ENCODE results near the gene UBE2U.
"Not testable (repeated sequence)": the region's sequence is repeated elsewhere in the genome, so short reads cannot be mapped to it uniquely, and the experiment has no call there.

The UBE2U gene

DNA sequence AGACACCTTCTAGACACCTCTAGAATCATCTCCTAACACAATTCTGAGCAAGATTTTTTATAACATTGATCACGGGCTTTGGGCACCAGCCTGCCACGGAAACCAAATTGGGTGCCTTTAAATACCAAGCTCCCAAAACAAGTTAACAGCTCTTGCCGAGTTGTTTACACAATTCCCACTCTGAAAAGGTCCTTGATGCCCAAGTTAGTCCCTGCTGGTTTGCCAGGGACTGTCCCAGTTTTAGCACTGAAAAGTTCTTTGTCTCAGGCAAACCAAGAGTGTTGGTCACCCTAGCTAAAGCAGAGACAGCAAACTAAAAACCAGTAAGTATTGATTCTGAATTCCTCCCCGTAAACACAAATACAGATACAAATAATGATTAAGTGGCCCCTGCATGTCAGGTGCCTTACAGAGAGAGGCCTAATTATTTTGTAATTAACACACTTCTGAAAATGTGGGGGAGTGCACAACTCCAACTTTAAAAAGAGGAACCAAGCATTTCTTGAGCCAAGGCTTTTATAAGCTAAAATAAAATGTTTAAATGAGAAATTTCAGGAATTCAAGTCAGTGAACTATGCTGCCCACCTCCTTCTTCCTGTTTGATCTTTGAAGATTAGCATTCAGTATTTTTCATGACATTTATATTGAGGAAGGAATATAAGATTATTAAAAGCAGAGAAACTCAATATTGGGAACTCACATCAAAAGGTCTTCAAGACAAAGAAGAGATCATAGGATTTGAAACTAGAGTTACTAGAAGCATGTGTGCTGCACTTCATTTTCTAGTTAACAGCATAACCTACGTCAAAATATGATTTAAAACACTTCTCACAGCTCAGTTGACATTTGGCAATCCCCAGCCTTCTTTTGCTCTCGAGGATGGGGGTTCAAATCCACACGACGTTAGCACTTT is 9.0 kb upstream of the UBE2U start:
- no peak for DNase-seq

DNA sequence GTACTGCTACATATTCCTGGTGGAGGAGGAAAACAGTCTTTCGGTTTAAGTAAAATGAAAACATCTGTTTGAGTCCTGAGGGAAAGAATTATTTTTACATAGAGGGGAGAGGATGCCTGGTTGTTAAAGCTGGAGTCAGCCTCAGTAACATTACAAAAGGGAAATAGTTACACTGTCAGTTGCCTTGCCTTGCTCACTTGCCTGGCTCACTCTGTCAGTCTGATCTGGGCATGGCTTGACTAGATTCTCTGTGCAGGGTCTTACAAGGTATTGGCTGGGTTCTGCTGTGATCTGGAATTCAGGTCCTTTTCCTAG is 8.4 kb upstream of the UBE2U start:
- no peak for DNase-seq

DNA sequence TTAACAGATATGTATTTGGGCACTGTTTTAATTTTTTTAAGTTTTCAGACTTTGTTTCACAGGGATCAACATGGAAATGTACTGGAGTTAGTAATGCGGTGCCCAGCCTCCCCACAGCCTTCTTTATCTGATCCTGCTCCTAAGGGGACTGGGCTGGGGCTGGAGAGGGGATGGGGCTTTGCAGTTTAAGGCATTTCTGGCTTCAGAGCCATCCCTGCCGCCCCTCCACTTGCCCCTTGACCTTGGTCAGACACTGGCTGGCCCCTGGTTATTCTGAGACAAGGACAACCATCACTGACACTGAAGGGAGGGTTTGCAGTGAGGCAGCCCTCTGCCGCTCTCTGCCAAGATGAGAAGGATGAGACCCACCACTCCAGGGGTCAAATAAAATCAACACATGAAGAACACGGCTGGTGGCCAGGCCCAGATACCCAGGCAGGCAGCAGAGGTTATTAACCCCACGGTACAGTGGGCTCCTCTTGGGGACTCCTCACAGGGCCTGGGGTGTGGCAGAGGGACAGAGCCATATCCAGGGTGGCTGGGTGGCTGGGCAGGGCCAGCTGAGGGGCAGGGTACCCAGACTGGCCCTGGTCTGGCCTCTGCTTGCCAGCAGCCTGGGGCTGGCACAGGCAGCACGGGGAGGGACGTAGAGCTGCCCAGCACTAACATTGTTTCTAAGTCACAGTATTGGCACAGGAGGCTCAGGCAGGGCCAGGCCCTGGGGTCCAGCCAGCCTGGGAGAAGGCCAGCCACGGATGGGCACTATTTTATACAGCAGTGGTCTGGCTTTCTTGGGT is 7.2 kb upstream of the UBE2U start:
- DNase-seq, result no peak

DNA sequence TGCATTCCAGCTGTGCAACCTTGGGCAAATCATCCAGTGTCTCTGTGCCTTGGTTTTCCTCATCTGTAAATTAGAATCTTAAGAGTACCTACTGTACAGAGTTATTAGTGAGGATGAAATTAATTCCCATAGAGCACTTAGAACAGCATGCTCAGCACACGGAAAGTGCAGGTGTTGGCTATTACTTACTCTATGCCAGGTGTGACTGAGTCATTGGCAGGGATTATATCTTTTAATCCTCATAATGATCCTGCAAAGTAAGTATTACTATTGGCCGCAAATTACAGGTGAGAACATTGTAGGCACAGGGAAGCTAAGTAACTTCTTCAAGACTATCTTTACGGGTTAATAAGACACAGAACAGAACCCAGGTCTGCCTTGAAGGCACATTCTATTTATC is 6.3 kb upstream of the UBE2U start:
- DNase-seq, result no peak

DNA sequence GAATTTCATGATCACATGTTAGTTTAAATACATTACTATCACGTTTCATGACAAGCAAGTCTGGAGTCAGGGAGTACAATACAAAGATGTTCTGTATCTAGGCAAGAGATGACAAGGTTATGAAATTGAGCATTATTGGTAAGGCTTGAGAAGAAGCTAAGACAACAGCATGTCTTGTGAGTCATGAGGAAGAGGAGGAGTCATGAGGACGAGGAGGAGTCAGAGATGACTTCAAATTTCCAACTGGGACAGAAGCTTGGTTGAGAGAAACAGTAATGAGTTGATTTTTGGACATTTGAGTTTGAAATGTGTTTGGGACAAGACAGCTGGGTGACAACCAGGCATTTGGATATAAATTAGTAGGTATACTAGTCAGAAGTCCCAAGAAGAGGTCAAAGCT is 4.3 kb upstream of the UBE2U start:
- no peak for DNase-seq

DNA sequence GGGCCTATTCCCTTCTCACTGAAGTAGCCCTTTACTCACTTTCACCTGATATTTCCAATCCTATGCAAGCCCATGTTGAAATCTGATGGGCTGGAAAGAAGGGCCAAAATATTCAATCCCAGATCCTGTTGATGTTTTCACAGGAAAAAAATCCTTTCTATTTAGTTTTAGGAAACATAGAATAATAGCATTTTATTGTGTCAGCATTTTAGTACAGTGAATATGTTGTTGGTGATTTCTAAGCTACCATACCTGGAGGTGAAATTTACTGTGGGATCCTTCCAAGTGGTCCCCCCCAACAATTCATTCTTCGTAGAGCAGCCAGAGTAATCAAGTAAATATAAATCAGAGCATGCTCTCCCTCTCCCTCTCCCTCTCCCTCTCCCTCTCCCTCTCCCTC is 3.4 kb upstream of the UBE2U start:
- no peak for DNase-seq

DNA sequence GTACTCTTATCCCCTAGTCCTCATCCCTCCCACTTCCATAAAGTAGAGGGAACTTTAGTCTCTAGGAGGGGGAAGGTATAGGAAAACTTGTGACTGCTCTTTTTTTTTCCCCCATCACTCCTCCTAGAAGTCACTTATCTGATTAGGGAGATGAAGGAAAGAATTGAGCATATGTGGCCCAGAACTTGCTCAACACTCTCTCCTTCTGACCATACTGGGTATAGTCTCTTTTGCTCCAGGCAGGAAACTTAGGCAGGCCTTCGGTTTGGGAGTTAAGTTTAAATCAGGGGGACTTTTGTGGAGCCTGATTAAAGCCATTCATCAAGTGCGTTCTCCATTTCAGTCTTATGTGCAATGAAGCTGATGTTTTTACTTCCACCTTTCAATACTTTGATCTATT is 5.8 kb downstream of the UBE2U start:
- no peak for DNase-seq

DNA sequence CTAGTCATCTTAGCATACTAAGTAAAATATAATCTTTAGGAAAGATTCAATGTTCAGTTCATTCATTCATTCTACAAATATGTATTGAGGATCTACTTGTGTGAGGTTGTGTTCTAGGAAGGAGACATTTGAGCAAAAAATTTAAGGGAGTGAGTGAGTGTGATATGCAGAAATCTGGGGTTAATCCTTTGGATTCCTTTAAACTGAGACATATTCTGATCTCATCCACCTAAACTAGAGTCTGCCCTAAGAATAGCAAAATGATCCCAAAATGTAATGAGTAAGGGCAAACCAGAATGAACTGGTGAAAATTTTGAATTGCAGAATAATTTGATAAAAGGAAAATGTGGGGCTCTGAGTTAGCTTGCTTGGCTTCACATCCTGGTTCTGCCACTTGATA is 8.6 kb downstream of the UBE2U start:
- no peak for DNase-seq

DNA sequence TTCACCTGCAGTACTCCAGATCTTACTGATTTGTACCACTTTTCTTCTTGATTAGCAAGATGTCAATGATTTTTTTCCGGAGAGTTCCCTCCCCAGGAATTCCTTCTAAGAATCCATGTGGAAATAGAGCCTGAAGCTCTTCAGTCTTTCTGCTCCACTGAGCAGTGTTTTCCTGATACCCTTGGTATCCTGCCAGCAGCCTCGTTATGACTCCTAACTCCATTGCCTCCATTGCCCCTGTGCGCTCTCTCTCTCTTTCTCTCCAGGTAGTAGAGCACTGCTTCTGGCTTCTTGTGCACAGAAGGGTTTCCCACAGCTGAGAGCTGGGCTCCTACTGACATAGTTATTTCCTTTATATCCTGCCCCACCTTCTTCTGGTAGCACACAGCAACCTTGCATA is 12.2 kb downstream of the UBE2U start:
- no peak for DNase-seq

DNA sequence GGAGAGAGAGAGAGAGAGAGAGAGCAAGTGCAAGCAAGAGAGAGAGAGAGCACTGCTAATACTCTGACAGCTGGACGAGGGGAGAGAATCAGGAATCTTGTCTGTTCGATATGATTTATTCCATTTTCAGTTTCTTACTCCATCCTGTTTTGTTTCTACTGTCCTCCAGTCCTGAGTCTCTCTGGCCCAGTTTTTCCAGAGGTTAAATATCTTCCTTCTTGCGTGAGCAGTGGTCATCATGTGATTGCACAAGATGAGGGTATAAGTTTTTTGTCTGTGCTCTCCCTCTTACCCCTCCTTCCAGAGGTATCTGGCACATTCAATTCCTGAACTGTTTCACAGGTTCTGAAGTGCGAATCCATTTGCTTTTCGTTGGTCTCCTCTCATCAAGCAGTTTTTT is 16.8 kb downstream of the UBE2U start:
- DNase-seq, result no peak

DNA sequence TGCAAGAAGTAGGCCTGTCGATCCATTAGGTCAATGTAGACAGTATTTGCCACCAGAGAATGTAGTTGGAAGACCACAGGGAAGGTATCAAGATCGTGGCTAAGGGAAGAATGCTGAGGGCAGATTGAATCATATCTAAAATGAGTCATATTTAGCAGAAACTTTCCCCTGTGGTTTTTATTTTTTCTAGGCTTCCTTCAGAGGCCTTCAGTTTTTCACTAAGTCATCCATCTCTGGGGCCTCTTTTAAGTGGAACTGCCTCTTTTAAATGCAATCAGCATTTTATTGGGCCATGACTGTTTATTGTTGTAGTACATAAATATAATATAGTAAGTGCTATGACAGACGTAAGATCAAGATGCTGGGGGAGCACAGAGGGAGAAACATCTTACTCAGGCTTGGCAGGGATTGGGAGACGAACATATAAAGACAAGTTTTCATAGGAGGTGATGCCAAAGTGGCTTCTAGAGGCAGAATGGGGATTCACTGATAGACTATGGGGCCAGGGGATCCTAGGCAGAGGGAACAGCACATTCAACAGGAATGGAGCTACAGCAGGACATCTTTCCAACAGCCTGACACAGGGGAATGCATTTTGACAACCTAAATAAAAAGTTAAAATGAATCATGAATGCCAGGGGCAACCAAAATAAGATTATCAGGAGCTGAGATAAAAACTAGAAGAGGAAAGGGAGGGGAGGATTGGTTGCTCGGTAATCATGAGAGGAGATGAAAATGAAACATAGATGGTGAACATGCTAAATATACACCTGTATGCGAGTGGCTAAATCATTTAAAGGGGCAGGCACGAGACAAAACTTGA is 20.1 kb downstream of the UBE2U start:
- no peak for DNase-seq

DNA sequence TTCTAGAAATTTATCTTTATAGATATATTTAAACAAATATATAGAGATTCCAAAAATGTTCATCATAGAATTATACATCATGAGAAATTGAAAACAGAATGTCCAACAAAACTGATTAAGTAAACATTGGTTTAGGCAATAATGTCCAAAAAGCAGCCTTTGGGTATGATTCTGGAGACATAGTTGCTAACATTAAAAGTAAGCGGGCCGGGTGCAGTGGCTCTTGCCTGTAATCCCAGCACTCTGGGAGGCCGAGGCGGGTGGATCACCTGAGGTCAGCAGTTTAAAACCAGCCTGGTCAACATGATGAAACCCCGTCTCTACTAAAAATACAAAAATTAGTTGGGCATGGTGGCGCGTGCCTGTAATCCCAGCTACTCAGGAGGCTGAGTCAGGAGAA is 20.8 kb downstream of the UBE2U start:
- DNase-seq, result not testable (repeated sequence)

DNA sequence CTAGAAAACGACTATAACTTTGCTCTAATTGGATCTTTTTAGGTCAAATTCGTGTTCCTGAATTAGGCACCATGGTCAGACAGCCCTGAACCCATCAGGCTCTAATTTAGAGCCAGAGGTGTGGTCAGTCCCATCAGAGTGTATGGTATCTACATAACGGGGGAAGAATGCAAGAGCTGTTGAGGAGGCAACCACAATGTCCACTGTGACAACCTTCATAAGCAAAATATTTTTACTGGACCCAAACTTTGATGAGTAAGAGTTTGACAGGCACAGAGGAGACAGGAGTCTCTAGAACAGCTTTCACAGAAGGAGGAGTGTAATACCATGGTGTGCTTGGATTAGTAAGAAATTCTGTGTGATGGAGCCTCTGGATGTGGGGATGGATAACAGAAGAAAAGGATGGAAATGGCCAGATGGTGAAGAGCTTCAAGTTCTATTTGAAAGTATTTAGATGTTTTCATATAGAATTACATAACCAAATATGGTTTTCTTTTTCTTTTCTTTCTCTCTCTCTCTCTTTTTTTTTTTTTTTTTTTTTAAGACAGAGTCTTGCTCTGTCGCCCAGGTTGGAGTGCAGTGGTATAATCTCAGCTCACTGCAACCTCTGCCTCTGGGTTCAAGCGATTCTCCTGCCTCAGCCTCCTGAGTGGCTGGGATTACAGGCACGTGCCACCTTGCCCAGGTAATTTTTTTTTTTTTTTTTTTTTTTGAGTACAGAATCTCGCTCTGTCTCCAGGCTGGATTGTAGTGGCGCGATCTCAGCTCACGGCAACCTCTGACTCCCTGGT is 24.9 kb downstream of the UBE2U start:
- DNase-seq, result no peak

DNA sequence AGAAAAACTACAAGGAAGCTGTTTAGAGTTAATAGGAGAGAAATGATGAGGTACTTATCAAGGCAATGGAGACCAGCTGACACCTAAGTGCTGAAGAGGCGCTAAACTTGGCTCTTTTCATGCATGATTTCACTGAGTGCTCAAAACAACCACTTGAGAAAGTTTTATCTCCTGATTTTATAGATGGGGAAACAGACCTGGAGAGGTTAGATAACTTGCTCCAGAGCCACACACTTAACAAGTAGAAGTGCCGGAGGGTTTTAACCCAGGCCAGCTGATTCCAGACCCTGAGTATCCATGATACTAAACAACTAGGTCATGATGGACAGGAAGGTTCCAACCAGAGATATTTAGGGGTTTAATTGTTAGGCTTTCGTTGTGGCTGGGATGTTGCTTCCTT is 25.9 kb downstream of the UBE2U start:
- DNase-seq, result no peak

DNA sequence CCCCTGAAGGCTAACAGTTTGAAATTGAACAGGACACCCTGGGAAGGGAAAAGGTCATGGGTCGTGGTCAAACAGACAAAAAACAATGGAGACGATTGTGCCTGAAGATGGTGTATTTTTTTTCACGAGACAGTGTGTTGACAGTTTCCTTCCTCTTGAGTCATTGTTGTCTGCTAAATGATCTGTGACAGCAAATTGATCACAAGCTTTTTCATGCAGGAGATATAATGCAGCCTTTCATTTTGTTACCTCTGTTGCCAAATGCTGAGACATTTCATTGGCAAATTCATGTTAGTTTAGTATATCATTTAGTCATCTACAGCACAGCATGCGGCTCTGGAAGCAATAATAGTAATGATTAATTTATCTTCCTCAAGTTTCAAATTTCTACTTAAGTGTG is 27.7 kb downstream of the UBE2U start:
- no peak for DNase-seq

DNA sequence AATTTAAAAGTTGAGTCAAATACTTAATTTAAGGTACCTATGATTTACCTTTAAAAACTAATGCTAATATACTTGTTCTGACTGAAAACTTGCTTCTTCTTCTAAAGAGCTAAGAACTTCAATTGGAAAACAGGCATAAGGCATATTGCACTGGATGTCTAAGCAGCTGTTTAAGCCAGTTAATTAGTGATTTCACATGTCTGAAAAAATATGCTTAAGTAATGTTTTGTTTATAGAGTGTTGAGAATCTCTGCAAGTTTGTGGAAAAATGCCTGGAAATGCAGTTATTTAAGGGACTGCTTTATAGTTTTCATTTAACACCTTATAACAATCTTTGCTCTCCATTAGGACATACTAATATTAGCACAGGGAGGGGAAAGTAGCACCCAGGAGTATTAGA is 28.2 kb downstream of the UBE2U start:
- no peak for DNase-seq

DNA sequence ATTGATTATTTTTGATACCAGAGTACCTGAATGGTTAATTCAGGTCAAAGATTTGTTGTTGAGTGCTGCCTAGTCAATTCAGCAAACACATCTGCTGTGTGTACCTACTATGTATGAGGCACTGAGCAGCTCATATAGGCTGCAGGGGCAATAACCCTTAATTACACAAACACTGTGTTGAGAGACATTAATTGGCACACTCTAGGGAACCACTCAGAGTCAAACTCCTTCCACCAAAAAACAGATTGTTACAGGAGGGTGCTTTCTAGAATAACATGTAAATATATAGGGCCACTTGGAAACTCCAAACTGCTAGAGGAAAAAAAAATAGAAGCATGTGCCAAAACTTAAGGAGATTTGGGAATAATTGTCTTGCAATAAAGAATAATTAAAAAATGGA is 31.3 kb downstream of the UBE2U start:
- no peak for DNase-seq

DNA sequence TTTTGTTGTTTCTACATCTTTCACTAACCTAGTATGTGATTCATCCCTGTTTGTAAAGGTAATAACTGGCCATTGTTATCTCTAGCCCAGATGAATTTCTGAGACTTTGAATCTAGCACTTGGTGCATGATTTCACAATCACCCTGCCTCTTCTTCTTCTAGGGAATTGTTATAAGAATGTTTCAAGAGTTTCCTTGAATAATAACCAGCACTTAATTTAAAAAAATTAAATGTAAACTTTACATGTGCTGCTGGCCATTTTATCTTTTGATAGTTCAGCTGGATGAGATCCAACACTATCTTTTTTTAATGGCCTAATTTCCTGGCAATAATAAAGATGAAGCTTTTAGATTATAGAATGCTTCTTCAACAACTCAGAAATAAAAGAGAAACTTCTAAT is 31.8 kb downstream of the UBE2U start:
- no peak for DNase-seq

DNA sequence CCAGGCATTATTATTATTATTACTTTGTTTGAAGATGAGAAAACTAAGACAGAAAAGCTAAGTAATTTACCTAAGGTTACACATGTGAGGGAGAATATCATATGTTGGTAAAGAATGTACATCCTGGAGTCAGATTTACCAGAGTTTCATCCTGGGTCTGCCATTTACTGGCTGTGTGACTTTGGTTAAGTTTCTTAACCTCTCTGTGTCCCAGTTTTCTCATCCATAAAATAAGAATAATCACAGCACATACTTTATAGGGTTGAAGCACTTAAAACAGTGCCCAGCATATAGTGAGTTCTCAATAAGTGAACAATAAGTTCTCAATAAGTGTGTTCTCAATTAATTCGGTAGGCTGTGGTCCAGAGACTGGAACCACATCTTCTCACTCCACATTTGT is 32.5 kb downstream of the UBE2U start:
- no peak for DNase-seq

DNA sequence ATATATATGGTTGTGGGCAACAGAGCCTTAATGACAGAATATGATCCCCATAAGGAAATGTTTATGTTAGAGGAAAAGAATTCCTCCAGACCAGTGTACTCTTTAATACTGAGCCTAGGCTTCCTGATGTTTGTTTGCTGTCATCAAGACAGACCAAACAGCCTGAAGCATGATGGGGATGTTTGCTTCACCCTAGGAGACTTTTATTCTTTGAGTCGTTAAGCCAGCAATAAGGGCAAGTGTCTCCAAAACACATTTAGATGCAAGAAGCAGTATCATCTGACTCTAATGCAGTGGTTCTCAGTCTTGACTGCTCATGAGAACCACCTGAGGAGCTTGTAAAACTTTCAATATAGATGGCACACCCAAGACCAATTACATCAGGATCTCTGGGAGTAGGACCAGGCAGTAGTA is 33.1 kb downstream of the UBE2U start:
- no peak for DNase-seq

DNA sequence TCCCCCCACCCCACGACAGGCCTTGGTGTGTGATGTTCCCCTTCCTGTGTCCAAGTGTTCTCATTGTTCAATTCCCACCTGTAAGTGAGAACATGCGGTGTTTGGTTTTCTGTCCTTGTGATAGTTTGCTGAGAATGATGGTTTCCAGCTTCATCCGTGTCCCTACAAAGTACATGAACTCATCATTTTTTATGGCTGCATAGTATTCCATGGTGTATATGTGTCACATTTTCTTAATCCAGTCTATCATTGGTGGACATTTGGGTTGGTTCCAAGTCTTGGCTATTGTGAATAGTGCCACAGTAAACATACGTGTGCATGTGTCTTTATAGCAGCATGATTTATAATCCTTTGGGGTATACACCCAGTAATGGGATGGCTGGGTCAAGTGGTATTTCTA is 36.1 kb downstream of the UBE2U start:
- not testable (repeated sequence) for DNase-seq

DNA sequence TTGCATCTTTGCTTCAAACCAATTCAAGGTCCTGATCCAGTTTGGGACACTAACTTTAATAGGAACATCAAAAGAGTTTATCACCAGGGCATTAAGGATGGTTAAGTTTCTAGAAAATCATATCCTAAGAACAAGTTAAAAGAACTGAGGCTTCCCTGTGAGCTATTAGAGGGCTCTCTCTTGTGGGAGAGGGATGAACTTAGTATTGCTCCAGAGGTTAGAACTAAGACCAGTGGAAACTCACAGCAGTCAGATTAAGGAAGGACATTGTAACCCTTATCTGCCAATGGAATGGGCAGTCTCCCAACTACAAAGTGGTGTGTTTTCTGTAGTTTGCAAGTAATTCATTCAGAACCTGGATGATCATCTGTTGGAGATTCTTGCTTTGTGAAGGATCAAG is 36.8 kb downstream of the UBE2U start:
- DNase-seq, result no peak

DNA sequence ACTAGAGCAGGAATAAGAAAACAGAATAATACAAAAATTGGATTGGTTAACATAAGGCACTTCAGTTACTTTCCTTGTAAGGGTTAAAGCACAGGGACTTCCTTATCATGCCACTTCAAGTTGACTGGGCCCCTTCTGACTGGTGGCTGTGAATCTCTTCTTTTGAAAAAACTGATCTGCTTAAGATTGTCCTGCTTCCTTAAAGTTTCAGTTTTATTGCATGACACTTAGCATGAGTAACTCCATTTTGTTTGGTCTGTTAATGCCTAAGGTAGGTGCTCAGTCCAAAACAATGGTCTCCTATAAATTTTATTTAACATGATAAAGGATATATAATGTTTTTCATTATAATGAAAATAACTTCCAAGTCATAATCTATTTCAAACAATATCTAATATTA is 37.6 kb downstream of the UBE2U start:
- no peak for DNase-seq
